K562 (cell line): ENCODE measurements around the gene FAM174C. TPM values are rescaled to one million over a fixed set of nuclear protein-coding genes. Genes with fewer than 3 reads are reported as not detected.

Experiments
- ATF7 ChIP-seq: fragments of 450-650 bp; IDR thresholded peaks from 2 replicates; pipeline ENCODE4 v1.7.1; 2014; ENCODE audit warnings: mild to moderate bottlenecking, moderate library complexity
- BCOR ChIP-seq: fragments of 450-650 bp; IDR thresholded peaks from 2 replicates; pipeline ENCODE4 v1.6.1; 2016
- CREBBP ChIP-seq: IDR thresholded peaks from one replicate; pipeline ENCODE4 v1.6.1; 2012; ENCODE audit warnings: low read depth, mild to moderate bottlenecking, control low read depth, inconsistent platforms, low read length
- CTBP1 ChIP-seq: fragments of 450-650 bp; IDR thresholded peaks from 2 replicates; pipeline ENCODE4 v1.6.1; 2016; ENCODE audit warnings: borderline replicate concordance
- DPF2 ChIP-seq: fragments of 450-650 bp; IDR thresholded peaks from 2 replicates; pipeline ENCODE4 v1.6.1; 2016
- FOXA3 ChIP-seq, 2 experiments: fragments of 450-650 bp in 1 of 2; sonication (generic) in 1 of 2; formaldehyde crosslinking; IDR thresholded peaks in 1 of 2; conservative IDR thresholded peaks in 1 of 2; 2 replicates each; pipeline versions ENCODE4 v1.4.0 to v1.8.0; 2020 to 2022; ENCODE audit warnings: mild to moderate bottlenecking in 2 of 2, missing genetic modification reagents in 1 of 2
- GATAD2B ChIP-seq: fragments of 450-650 bp; IDR thresholded peaks from 2 replicates; pipeline ENCODE4 v1.6.1; 2017; ENCODE audit warnings: mild to moderate bottlenecking, borderline replicate concordance
- HDAC1 ChIP-seq, 2 experiments: fragments of 450-650 bp; IDR thresholded peaks; 2 replicates each; pipeline ENCODE4 v1.6.1; 2016 to 2017; ENCODE audit warnings: inconsistent platforms in 1 of 2, mild to moderate bottlenecking in 1 of 2, moderate library complexity in 1 of 2
- HNRNPUL1 ChIP-seq: fragments of 200-400 bp; formaldehyde crosslinking; IDR thresholded peaks from 2 replicates; pipeline ENCODE4 v1.6.1; 2017; ENCODE audit warnings: low read length
- HOXB6 ChIP-seq: fragments of 250-450 bp; sonication (Bioruptor Pico); IDR thresholded peaks from 2 replicates; pipeline ENCODE4 v1.5.1; 2022; ENCODE audit warnings: mild to moderate bottlenecking, borderline replicate concordance
- IRF2 ChIP-seq: sonication (generic); formaldehyde crosslinking; IDR thresholded peaks from 2 replicates; pipeline ENCODE4 v1.8.1; 2022; ENCODE audit warnings: mild to moderate bottlenecking, missing genetic modification reagents
- KDM5B ChIP-seq: fragments of 200-600 bp; sonication (generic); IDR thresholded peaks from 2 replicates; pipeline ENCODE4 v1.6.1; 2012; ENCODE audit warnings: low read depth, mild to moderate bottlenecking, moderate library complexity, low read length, control low read depth, inconsistent platforms; ENCODE audit not compliant: insufficient replicate concordance
- LEF1 ChIP-seq: fragments of 450-650 bp; IDR thresholded peaks from 2 replicates; pipeline ENCODE4 v1.6.1; 2016; ENCODE audit warnings: mild to moderate bottlenecking
- NR3C1 ChIP-seq: sonication (generic); formaldehyde crosslinking; IDR thresholded peaks from 2 replicates; pipeline ENCODE4 v1.8.1; 2022; ENCODE audit warnings: missing genetic modification reagents
- OTX1 ChIP-seq: fragments of 450-650 bp; formaldehyde crosslinking; IDR thresholded peaks from 2 replicates; pipeline ENCODE4 v1.4.0; 2022; ENCODE audit warnings: mild to moderate bottlenecking
- SETDB1 ChIP-seq: IDR thresholded peaks from one replicate; pipeline ENCODE4 v1.6.1; 2012; ENCODE audit warnings: low read length, control low read depth, inconsistent platforms
- SMAD4 ChIP-seq: fragments of 250-450 bp; sonication (Bioruptor Pico); conservative IDR thresholded peaks from 2 replicates; pipeline ENCODE4 v1.8.0; 2021; ENCODE audit warnings: inconsistent platforms, mild to moderate bottlenecking, moderate library complexity
- SMARCA4 ChIP-seq: fragments of 450-650 bp; IDR thresholded peaks from 2 replicates; pipeline ENCODE4 v1.6.1; 2016
- SMARCE1 ChIP-seq: fragments of 450-650 bp; IDR thresholded peaks from 2 replicates; pipeline ENCODE4 v1.7.1; 2016; ENCODE audit warnings: mild to moderate bottlenecking
- SNIP1 ChIP-seq: fragments of 450-650 bp; IDR thresholded peaks from 2 replicates; pipeline ENCODE4 v1.7.1; 2017; ENCODE audit warnings: low read depth, mild to moderate bottlenecking
- SP2 ChIP-seq: IDR thresholded peaks from 2 replicates; pipeline ENCODE4 v1.6.1; 2011; ENCODE audit warnings: mild to moderate bottlenecking, low read depth, low read length, moderate library complexity; ENCODE audit not compliant: poor library complexity, severe bottlenecking; ENCODE audit errors: extremely low read depth
- SPI1 ChIP-seq: IDR thresholded peaks from 2 replicates; pipeline ENCODE4 v1.6.1; 2011; ENCODE audit warnings: low read depth, low read length, control low read depth, borderline replicate concordance
- STAG1 ChIP-seq: sonication (generic); formaldehyde crosslinking; IDR thresholded peaks from 2 replicates; pipeline ENCODE4 v1.5.0; 2020; ENCODE audit warnings: missing genetic modification reagents, borderline replicate concordance
- TBL1XR1 ChIP-seq, 2 experiments: IDR thresholded peaks; 2 replicates each; pipeline ENCODE4 v1.6.1; 2012; ENCODE audit warnings: improper control_type of control experiment in 2 of 2, low read length in 2 of 2, mild to moderate bottlenecking in 1 of 2
- TEAD1 ChIP-seq, 2 experiments: fragments of 450-650 bp in 1 of 2; sonication (generic) in 1 of 2; formaldehyde crosslinking; IDR thresholded peaks; 2 replicates each; pipeline versions ENCODE4 v1.4.0 to v1.8.0; 2020 to 2022; ENCODE audit warnings: mild to moderate bottlenecking in 2 of 2, missing genetic modification reagents in 1 of 2
- TEAD2 ChIP-seq: fragments of 450-650 bp; IDR thresholded peaks from 2 replicates; pipeline ENCODE4 v1.6.1; 2016; ENCODE audit warnings: missing genetic modification characterization, control low read depth, missing compliant biosample characterization
- VEZF1 ChIP-seq: fragments of 200-800 bp; sonication (Bioruptor generic); IDR thresholded peaks from 2 replicates; pipeline ENCODE4 v1.6.1; 2017; ENCODE audit warnings: missing genetic modification characterization, missing compliant biosample characterization
- ZBED1 ChIP-seq: IDR thresholded peaks from 2 replicates; pipeline ENCODE4 v1.6.1; 2014
- ZFP36 ChIP-seq: fragments of 150-350 bp; IDR thresholded peaks from 2 replicates; pipeline ENCODE4 v1.6.1; 2018; ENCODE audit warnings: low read length, low read depth; ENCODE audit not compliant: partially characterized antibody
- ZNF124 ChIP-seq: sonication (generic); formaldehyde crosslinking; IDR thresholded peaks from 2 replicates; pipeline ENCODE4 v1.8.1; 2022; ENCODE audit warnings: missing genetic modification reagents
- ZNF217 ChIP-seq: sonication (generic); formaldehyde crosslinking; IDR thresholded peaks from 2 replicates; pipeline ENCODE4 v1.8.0; 2022; ENCODE audit warnings: mild to moderate bottlenecking, missing genetic modification reagents
- ZNF780A ChIP-seq: fragments of 250-450 bp; sonication (Bioruptor Pico); IDR thresholded peaks from 2 replicates; pipeline ENCODE4 v1.5.0; 2021; ENCODE audit warnings: mild to moderate bottlenecking
- ZNF830 ChIP-seq: fragments of 250-450 bp; sonication (Bioruptor Pico); IDR thresholded peaks from 2 replicates; pipeline ENCODE4 v1.5.0; 2021; ENCODE audit warnings: mild to moderate bottlenecking
- polyA plus RNA-seq, 8 experiments: library from polyadenylated mRNA; depleted of rRNA in 4 of 8; stranded (reverse) in 5 of 8; unstranded in 3 of 8; fragments of >200 nt; fragmentation: Nextera tagmentation in 2 of 8; fragmentation: Illumina TruSeq in 1 of 8; extraction: Ambion mirVana in 2 of 8; extraction: Trizol in 1 of 8; gene quantifications; 2 replicates each; pipeline versions ENCODE4 v1.2.1 to v1.2.3, GENCODE V29; 2011 to 2014; ENCODE audit warnings: inconsistent platforms in 1 of 8, missing spikeins in 1 of 8
- total RNA-seq, 7 experiments: library from RNA; depleted of rRNA in 6 of 7; stranded (reverse); fragments of >200 nt in 6 of 7; fragmentation: Illumina TruSeq in 2 of 7; extraction: Trizol in 2 of 7; gene quantifications; 2 replicates each; pipeline versions ENCODE4 v1.2.1 to v1.2.3, GENCODE V29; 2011 to 2021; ENCODE audit warnings: low replicate concordance in 1 of 7

Gene FAM174C
- total and polyA plus RNA-seq, 9 of the 15 experiments (the other 6 are each of a cell fraction or from before 2014, with no cell fraction given), result 0.66 to 89.6 (median 20.3) TPM

GRCh38 chr19:1264801-1265614, 10.3 kb upstream of the FAM174C start (continued):
- TF ChIP-seq ZNF217 (CRISPR knock-in tag) (no peak), ZFP36 (no peak), ATF7 (peak; percentile 63), TEAD2 (tag) (peak; percentile 92), SP2 (no peak), IRF2 (no peak), ZBED1 (no peak), CTBP1 (peak; percentile 82), HOXB6 (CRISPR knock-in tag) (no peak), LEF1 (peak; percentile 24; the same call in 1 of the 2 replicates), VEZF1 (peak; percentile 55), KDM5B (no peak), GATAD2B (no peak; the same call in 1 of the 2 replicates), SMARCA4 (peak; percentile 79), SPI1 (no peak), SMAD4 (CRISPR knock-in tag) (0 out of 2 replicates have a peak, but pooled peaks have one; percentile 51), SNIP1 (no peak), HNRNPUL1 (no peak), OTX1 (CRISPR knock-in tag) (no peak), CREBBP (no peak), SMARCE1 (peak; percentile 88), HDAC1 (IDR thresholded peaks at IDR 0.05) (peak; percentile 25 to 64; a peak in 2 of 4 replicates), NR3C1 (CRISPR knock-in tag) (no peak), STAG1 (no peak), ZNF124 (no peak), SETDB1 (no peak), ZNF780A (CRISPR knock-in tag) (no peak), ZNF830 (CRISPR knock-in tag) (no peak), TEAD1 (CRISPR knock-in tag; IDR thresholded peaks at IDR 0.05) (peak; percentile 98 to 100), DPF2 (peak; percentile 82; the same call in 1 of the 2 replicates), TBL1XR1 (IDR thresholded peaks at IDR 0.05; ENCODE audit: low read length in 2 of 2) (no peak), BCOR (peak; percentile 62), FOXA3 (CRISPR knock-in tag; conservative IDR thresholded peaks at IDR 0.05 in 1 of 2, IDR thresholded peaks at IDR 0.05 in 1 of 2) (peak in 1 of 2 experiments; percentile 36; a peak in 1 of 4 replicates)
